Dermis microvascular lymphatic vessel endothelial cell (primary cell): ENCODE data around the gene SMIM3. TPM values are rescaled to one million over a fixed set of nuclear protein-coding genes. Genes with fewer than 3 reads are reported as not detected.
"Not testable (repeated sequence)": the region's sequence is repeated elsewhere in the genome, so short reads cannot be mapped to it uniquely, and the experiment has no call there.

ENCODE experiments used
- DNase-seq, 2 donors: peaks; one replicate each; pipeline versions ENCODE4 v3.0.0 to v3.0.0-alpha.2; 2010; ENCODE audit warnings: low read depth in 2 of 2
- total RNA-seq: library from RNA; depleted of rRNA; stranded (reverse); fragments of >200 nt; gene quantifications from 2 replicates; pipeline ENCODE4 v1.2.1, GENCODE V29; 2014

Gene SMIM3
- 4.4 and 4.8 TPM in 2 replicates for total RNA-seq

- DNase-seq, result peak in 1 of 2 donors; percentile 51
Measured at GRCh38 chr5:150778517-150779396, at the start of gene SMIM3. Gene SMIM3 (plus strand): TSS chr5:150778757. CDS start chr5:150795441, 16,684 bp downstream.

GRCh38 chr5:150729859-150730258 lies 48.7 kb upstream of the SMIM3 start:
- DNase-seq, result no peak

GRCh38 chr5:150731669-150732242 lies 46.8 kb upstream of the SMIM3 start:
- no peak for DNase-seq

- no peak for DNase-seq
Measured at GRCh38 chr5:150734579-150735384, 43.8 kb upstream of the SMIM3 start.

GRCh38 chr5:150738862-150739261 lies 39.7 kb upstream of the SMIM3 start:
- DNase-seq, result no peak

GRCh38 chr5:150740992-150741391 lies 37.6 kb upstream of the SMIM3 start:
- no peak for DNase-seq

- not testable (repeated sequence) for DNase-seq
Measured at GRCh38 chr5:150742455-150743141, 36.0 kb upstream of the SMIM3 start.

GRCh38 chr5:150743142-150743488 lies 35.4 kb upstream of the SMIM3 start:
- DNase-seq, result not testable (repeated sequence)

GRCh38 chr5:150750469-150750868 lies 28.1 kb upstream of the SMIM3 start:
- DNase-seq, result no peak

- DNase-seq, result no peak
Measured at GRCh38 chr5:150751096-150751891, 27.3 kb upstream of the SMIM3 start.

- DNase-seq, result no peak
Measured at GRCh38 chr5:150753463-150753862, 25.1 kb upstream of the SMIM3 start.

- DNase-seq, result no peak
Measured at GRCh38 chr5:150753863-150754262, 24.7 kb upstream of the SMIM3 start.

- DNase-seq, result no peak
Measured at GRCh38 chr5:150757087-150757649, 21.4 kb upstream of the SMIM3 start.

GRCh38 chr5:150758203-150758530 lies 20.4 kb upstream of the SMIM3 start:
- DNase-seq, result no peak

GRCh38 chr5:150758531-150759333 lies 19.8 kb upstream of the SMIM3 start, which contains the start of gene DCTN4:
Gene DCTN4 (minus strand): TSS chr5:150759017. CDS start chr5:150758993, 24 bp downstream.
- DNase-seq, result peak; percentile 98 to 99

GRCh38 chr5:150759334-150759583 lies 19.3 kb upstream of the SMIM3 start:
- DNase-seq, result no peak

- DNase-seq, result no peak
Measured at GRCh38 chr5:150762211-150762610, 16.3 kb upstream of the SMIM3 start.

GRCh38 chr5:150763023-150763769 lies 15.4 kb upstream of the SMIM3 start:
- DNase-seq, result peak; percentile 85 to 91

- DNase-seq, result no peak
Measured at GRCh38 chr5:150764530-150764929, 14.0 kb upstream of the SMIM3 start.
